NK-92 (cell line): Measurements from ENCODE around the gene SCAMP5.

ENCODE experiments used
- DNase-seq: peaks from one replicate; lab custom pipeline; 2025; ENCODE audit not compliant: unreplicated experiment; lab: John Stamatoyannopoulos, UW

Gene SCAMP5

DNA sequence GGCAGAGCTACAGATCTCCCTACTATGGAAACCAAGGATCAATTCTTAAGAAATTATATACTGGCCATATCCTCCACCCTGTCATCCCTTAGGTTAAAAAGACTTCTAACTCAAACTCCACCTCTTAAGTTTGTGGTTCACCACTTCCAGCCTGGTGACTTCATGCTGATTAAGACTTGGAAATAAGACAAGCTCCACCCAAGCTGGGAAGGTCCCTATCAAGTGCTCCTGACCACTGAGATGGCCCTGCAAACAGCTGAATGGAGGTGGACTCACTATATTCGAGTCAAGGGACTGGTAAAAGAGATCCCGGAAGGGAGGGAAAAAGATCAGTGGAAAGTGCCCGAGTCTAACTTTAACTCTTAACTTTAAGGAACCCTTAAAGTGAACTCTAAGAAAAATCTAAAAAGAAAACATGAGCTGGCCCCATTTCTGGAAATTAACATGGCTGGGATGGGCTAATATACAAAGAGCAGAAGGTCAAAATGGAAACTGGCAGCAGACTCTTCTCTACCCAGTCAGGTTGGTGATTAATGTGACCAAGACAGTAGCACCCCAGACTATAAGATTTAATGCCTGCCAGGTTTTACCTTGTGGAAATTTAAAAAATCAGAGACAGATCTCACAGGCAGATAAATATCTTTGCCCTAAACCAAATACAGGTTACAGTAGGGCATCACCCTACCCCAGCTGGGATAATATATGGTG lies 71.9 kb downstream of the SCAMP5 start:
- DNase-seq: no peak

- no peak for DNase-seq
Measured at GRCh38 chr15:75068748-75069147, 73.4 kb downstream of the SCAMP5 start.

DNA sequence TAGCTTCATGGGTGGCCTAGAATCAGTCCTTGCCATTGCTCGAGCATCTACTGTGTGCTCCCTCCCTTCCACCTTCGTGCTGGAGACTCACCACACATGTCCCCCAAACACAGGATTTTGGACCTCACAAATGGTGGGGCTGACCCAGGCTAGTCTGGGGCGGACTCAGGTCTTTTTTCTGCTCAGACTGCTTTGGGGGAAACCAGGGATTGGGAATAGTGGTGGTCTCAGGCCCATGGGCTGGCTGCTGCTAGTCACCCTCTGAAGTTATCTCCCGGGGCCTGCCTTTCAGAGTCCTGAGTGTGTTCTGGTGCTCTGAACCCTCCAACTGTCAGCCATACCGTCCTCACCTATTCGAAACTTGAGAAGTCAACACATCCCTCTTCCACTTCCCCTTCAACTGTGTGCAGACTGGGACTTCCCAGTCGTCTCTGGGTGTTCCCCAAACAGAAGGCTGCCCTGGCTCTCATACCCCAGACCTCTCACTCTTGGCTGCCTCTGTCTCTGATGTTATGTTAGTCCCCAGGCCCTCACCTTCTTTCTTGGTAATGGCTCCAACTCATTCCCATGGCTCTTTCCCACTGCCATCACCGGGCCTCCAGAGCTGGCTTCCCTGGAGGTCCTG lies 74.0 kb downstream of the SCAMP5 start:
- no peak for DNase-seq

GRCh38 chr15:75070674-75071073 lies 75.3 kb downstream of the SCAMP5 start:
- DNase-seq: no peak
